IPS-20b (cell line): ENCODE data around the gene ZSCAN12.
"Not testable (repeated sequence)": the region's sequence is repeated elsewhere in the genome, so short reads cannot be mapped to it uniquely, and the experiment has no call there.

ENCODE experiments used
- H3K27ac ChIP-seq: one replicate; pipeline ENCODE4 v1.5.1; 2013; ENCODE audit warnings: low read length
- H3K27me3 ChIP-seq: 2 replicates; pipeline ENCODE4 v1.6.1; 2013; ENCODE audit warnings: mild to moderate bottlenecking, low read length, inconsistent platforms; ENCODE audit not compliant: insufficient read depth
- H3K36me3 ChIP-seq: 2 replicates; pipeline ENCODE4 v1.6.1; 2013; ENCODE audit warnings: low read depth, mild to moderate bottlenecking, inconsistent platforms, low read length, moderate library complexity; ENCODE audit not compliant: insufficient read depth
- H3K4me1 ChIP-seq: 2 replicates; pipeline ENCODE4 v1.6.1; 2013; ENCODE audit warnings: mild to moderate bottlenecking, control low read depth, inconsistent platforms, low read length, moderate library complexity; ENCODE audit not compliant: insufficient read depth
- H3K4me3 ChIP-seq: 2 replicates; pipeline ENCODE4 v1.5.1; 2013; ENCODE audit warnings: mild to moderate bottlenecking, low read length, inconsistent platforms
- H3K9ac ChIP-seq: 2 replicates; pipeline ENCODE4 v1.6.1; 2013; ENCODE audit warnings: low read depth, mild to moderate bottlenecking, inconsistent platforms, low read length, moderate library complexity
- H3K9me3 ChIP-seq: 2 replicates; pipeline ENCODE4 v1.6.1; 2013; ENCODE audit warnings: mild to moderate bottlenecking, low read depth, low read length, inconsistent platforms; ENCODE audit not compliant: insufficient read depth

The ZSCAN12 gene

GRCh38 chr6:28424163-28424562, 24.6 kb upstream of the ZSCAN12 start:
- no peak overlapping the region for H3K27ac ChIP-seq
- H3K9ac ChIP-seq: no peak overlapping the region
- no peaks in the 10 kb centered on the region for H3K9me3 ChIP-seq
- H3K36me3 ChIP-seq: peaks cover 23% of the 10 kb centered on the region; the same call in 1 of the 2 replicates
- no peaks in the 10 kb centered on the region for H3K4me1 ChIP-seq
- H3K27me3 ChIP-seq: no peaks in the 10 kb centered on the region
- no peak overlapping the region for H3K4me3 ChIP-seq

GRCh38 chr6:28423546-28423945, 24.0 kb upstream of the ZSCAN12 start:
- Histone ChIP-seq H3K4me3 (no peak overlapping the region), H3K27ac (no peak overlapping the region), H3K36me3 (peaks cover 23% of the 10 kb centered on the region; the same call in 1 of the 2 replicates), H3K4me1 (no peaks in the 10 kb centered on the region), H3K27me3 (no peaks in the 10 kb centered on the region), H3K9me3 (no peaks in the 10 kb centered on the region), H3K9ac (no peak overlapping the region)

GRCh38 chr6:28413681-28414080, 14.1 kb upstream of the ZSCAN12 start:
- Histone ChIP-seq H3K4me3 (no peak overlapping the region), H3K27ac (no peak overlapping the region), H3K9me3 (no peaks in the 10 kb centered on the region), H3K27me3 (peaks cover 7% of the 10 kb centered on the region; the same call in 1 of the 2 replicates), H3K4me1 (no peaks in the 10 kb centered on the region), H3K9ac (no peak overlapping the region), H3K36me3 (no peaks in the 10 kb centered on the region)

- Histone ChIP-seq H3K4me3 (no peak overlapping the region), H3K9ac (no peak overlapping the region), H3K9me3 (no peaks in the 10 kb centered on the region), H3K4me1 (no peaks in the 10 kb centered on the region), H3K36me3 (no peaks in the 10 kb centered on the region), H3K27ac (no peak overlapping the region), H3K27me3 (peaks cover 7% of the 10 kb centered on the region; the same call in 1 of the 2 replicates)
Observed at GRCh38 chr6:28410767-28411166, 11.2 kb upstream of the ZSCAN12 start.

- H3K9me3 ChIP-seq: no peaks in the 10 kb centered on the region
- no peak overlapping the region for H3K9ac ChIP-seq
- H3K27ac ChIP-seq: no peak overlapping the region
- no peaks in the 10 kb centered on the region for H3K4me1 ChIP-seq
- no peak overlapping the region for H3K4me3 ChIP-seq
- no peaks in the 10 kb centered on the region for H3K36me3 ChIP-seq
- peaks cover 9% of the 10 kb centered on the region for H3K27me3 ChIP-seq
Observed at GRCh38 chr6:28408076-28408802, 8.7 kb upstream of the ZSCAN12 start.

GRCh38 chr6:28407401-28407800, 7.9 kb upstream of the ZSCAN12 start:
- Histone ChIP-seq H3K4me1 (no peaks in the 10 kb centered on the region), H3K4me3 (no peak overlapping the region), H3K9ac (no peak overlapping the region), H3K27ac (no peak overlapping the region), H3K9me3 (no peaks in the 10 kb centered on the region), H3K36me3 (no peaks in the 10 kb centered on the region), H3K27me3 (peaks cover 18% of the 10 kb centered on the region)

- not testable (repeated sequence) for H3K9ac ChIP-seq, H3K9me3 ChIP-seq, H3K4me3 ChIP-seq, H3K4me1 ChIP-seq, H3K36me3 ChIP-seq, H3K27ac ChIP-seq
- peaks cover 31% of the 10 kb centered on the region for H3K27me3 ChIP-seq
Observed at GRCh38 chr6:28403923-28404322, 4.4 kb upstream of the ZSCAN12 start.

- Histone ChIP-seq H3K4me1 (no peaks in the 10 kb centered on the region), H3K9me3 (no peaks in the 10 kb centered on the region), H3K27ac (no peak overlapping the region), H3K27me3 (peaks cover 31% of the 10 kb centered on the region), H3K36me3 (peaks cover 9% of the 10 kb centered on the region), H3K4me3 (no peak overlapping the region), H3K9ac (no peak overlapping the region)
Observed at GRCh38 chr6:28402197-28402596, 2.6 kb upstream of the ZSCAN12 start.

- Histone ChIP-seq H3K9me3 (no peaks in the 10 kb centered on the region), H3K27ac (no peak overlapping the region), H3K9ac (no peak overlapping the region), H3K36me3 (peaks cover 19% of the 10 kb centered on the region), H3K4me3 (no peak overlapping the region), H3K4me1 (no peaks in the 10 kb centered on the region), H3K27me3 (peaks cover 31% of the 10 kb centered on the region)
Observed at GRCh38 chr6:28401172-28401571, 1.6 kb upstream of the ZSCAN12 start.

GRCh38 chr6:28400122-28400451, 540 bp upstream of the ZSCAN12 start:
- Histone ChIP-seq H3K9ac (peak overlapping the region; percentile 93; the same call in 1 of the 2 replicates), H3K27ac (peak overlapping the region; percentile 23), H3K36me3 (peaks cover 30% of the 10 kb centered on the region), H3K27me3 (peaks cover 31% of the 10 kb centered on the region), H3K4me1 (no peaks in the 10 kb centered on the region), H3K9me3 (no peaks in the 10 kb centered on the region), H3K4me3 (peak overlapping the region; percentile 90)

GRCh38 chr6:28395918-28396317, 3.6 kb downstream of the ZSCAN12 start:
- Histone ChIP-seq H3K27ac (no peak overlapping the region), H3K4me3 (no peak overlapping the region), H3K36me3 (peaks cover 57% of the 10 kb centered on the region), H3K9ac (no peak overlapping the region), H3K4me1 (no peaks in the 10 kb centered on the region), H3K27me3 (peaks cover 6% of the 10 kb centered on the region), H3K9me3 (no peaks in the 10 kb centered on the region)

GRCh38 chr6:28393912-28394662, 5.5 kb downstream of the ZSCAN12 start:
- Histone ChIP-seq H3K36me3 (peaks cover 75% of the 10 kb centered on the region), H3K4me3 (no peak overlapping the region), H3K27ac (no peak overlapping the region), H3K9me3 (no peaks in the 10 kb centered on the region), H3K27me3 (no peaks in the 10 kb centered on the region), H3K4me1 (no peaks in the 10 kb centered on the region), H3K9ac (no peak overlapping the region)
